Measurements from ENCODE around the gene PPFIBP2. TPM values are rescaled to one million over a fixed set of nuclear protein-coding genes. Genes with fewer than 3 reads are reported as not detected.

The PPFIBP2 gene
- total RNA-seq, 1 experiment from 2014 or later: 13.9 TPM

GRCh38 chr11:7619322-7619721, 105.5 kb downstream of the PPFIBP2 start:
- Histone ChIP-seq H3K27ac (no peak overlapping the region), H3K4me2 (no peak overlapping the region), H3K36me3 (ENCODE audit: low read depth) (no peaks in the 10 kb centered on the region), H3K4me3 (no peak overlapping the region), H2AFZ (no peak overlapping the region), H3K9me3 (ENCODE audit: insufficient read depth, low read depth) (no peaks in the 10 kb centered on the region), H3F3A (ENCODE audit: insufficient read depth, low read depth) (no peaks in the 10 kb centered on the region; the same call in 1 of the 2 replicates), H3K79me2 (ENCODE audit: low read depth) (no peaks in the 10 kb centered on the region), H3K27me3 (ENCODE audit: insufficient read depth, low read depth) (no peaks in the 10 kb centered on the region), H3K4me1 (replicated peaks; ENCODE audit: insufficient read depth) (peaks cover under 1% of the 10 kb centered on the region; the same call in 1 of the 2 replicates), H3K9me2 (ENCODE audit: insufficient read depth) (no peaks in the 10 kb centered on the region), H4K20me1 (ENCODE audit: insufficient read depth) (no peaks in the 10 kb centered on the region)
- no TSS peak for BruUV-seq (replicated peaks)
- POLR2A ChIA-PET (ENCODE audit: unreplicated experiment): no interaction called here
- no peak for TF ChIP-seq CTCF (conservative IDR thresholded peaks at IDR 0.05)
- TF ChIP-seq EZH2 (IDR thresholded peaks at IDR 0.05; ENCODE audit: low read depth): no peak
- no peak for DNase-seq
- CTCF ChIA-PET: no interaction called here
- intact Hi-C loops (cut with micrococcal nuclease; ENCODE audit: unreplicated experiment): no loop called here

GRCh38 chr11:7621090-7621489, 107.3 kb downstream of the PPFIBP2 start:
- H3K9me3 ChIP-seq (ENCODE audit: insufficient read depth, low read depth): no peaks in the 10 kb centered on the region
- H3K4me2 ChIP-seq: no peak overlapping the region
- no peaks in the 10 kb centered on the region for H4K20me1 ChIP-seq (ENCODE audit: insufficient read depth)
- no peak for DNase-seq
- no peak overlapping the region for H2AFZ ChIP-seq
- H3K36me3 ChIP-seq (ENCODE audit: low read depth): no peaks in the 10 kb centered on the region
- TF ChIP-seq CTCF (conservative IDR thresholded peaks at IDR 0.05): no peak
- TF ChIP-seq EZH2 (IDR thresholded peaks at IDR 0.05; ENCODE audit: low read depth): no peak
- no peak overlapping the region for H3K4me3 ChIP-seq
- ChIA-PET POLR2A (ENCODE audit: unreplicated experiment) (no interaction called here), CTCF (no interaction called here)
- H3K9me2 ChIP-seq (ENCODE audit: insufficient read depth): no peaks in the 10 kb centered on the region
- no peaks in the 10 kb centered on the region for H3F3A ChIP-seq (ENCODE audit: insufficient read depth, low read depth)
- H3K79me2 ChIP-seq (ENCODE audit: low read depth): no peaks in the 10 kb centered on the region
- no TSS peak for BruUV-seq (replicated peaks)
- intact Hi-C loops (cut with micrococcal nuclease; ENCODE audit: unreplicated experiment): no loop called here
- no peaks in the 10 kb centered on the region for H3K4me1 ChIP-seq (replicated peaks; ENCODE audit: insufficient read depth)
- H3K27me3 ChIP-seq (ENCODE audit: insufficient read depth, low read depth): no peaks in the 10 kb centered on the region
- no peak overlapping the region for H3K27ac ChIP-seq

GRCh38 chr11:7621554-7621953, 107.8 kb downstream of the PPFIBP2 start:
- no peak overlapping the region for H3K4me2 ChIP-seq
- no peaks in the 10 kb centered on the region for H3K9me2 ChIP-seq (ENCODE audit: insufficient read depth)
- H3K27ac ChIP-seq: no peak overlapping the region
- H3K4me1 ChIP-seq (replicated peaks; ENCODE audit: insufficient read depth): no peaks in the 10 kb centered on the region
- H3K27me3 ChIP-seq (ENCODE audit: insufficient read depth, low read depth): no peaks in the 10 kb centered on the region
- H3K4me3 ChIP-seq: no peak overlapping the region
- no peaks in the 10 kb centered on the region for H3F3A ChIP-seq (ENCODE audit: insufficient read depth, low read depth)
- H2AFZ ChIP-seq: no peak overlapping the region
- CTCF ChIA-PET: no interaction called here
- BruUV-seq (replicated peaks): no TSS peak
- intact Hi-C loops (cut with micrococcal nuclease; ENCODE audit: unreplicated experiment): no loop called here
- H3K36me3 ChIP-seq (ENCODE audit: low read depth): no peaks in the 10 kb centered on the region
- H3K9me3 ChIP-seq (ENCODE audit: insufficient read depth, low read depth): no peaks in the 10 kb centered on the region
- no peaks in the 10 kb centered on the region for H4K20me1 ChIP-seq (ENCODE audit: insufficient read depth)
- TF ChIP-seq CTCF (conservative IDR thresholded peaks at IDR 0.05) (no peak), EZH2 (IDR thresholded peaks at IDR 0.05; ENCODE audit: low read depth) (no peak)
- no peak for DNase-seq
- POLR2A ChIA-PET (ENCODE audit: unreplicated experiment): no interaction called here
- H3K79me2 ChIP-seq (ENCODE audit: low read depth): no peaks in the 10 kb centered on the region
